Melanocyte of skin (primary cell): ENCODE measurements around the gene DTHD1. TPM values are rescaled to one million over a fixed set of nuclear protein-coding genes. Genes with fewer than 3 reads are reported as not detected.

ENCODE experiments used
- total RNA-seq, 2 donors: library from RNA; depleted of rRNA; stranded (reverse); fragments of >200 nt; gene quantifications; 2 replicates each; pipeline ENCODE4 v1.2.3, GENCODE V29; 2012

Gene DTHD1
- total RNA-seq = not detected

DNA sequence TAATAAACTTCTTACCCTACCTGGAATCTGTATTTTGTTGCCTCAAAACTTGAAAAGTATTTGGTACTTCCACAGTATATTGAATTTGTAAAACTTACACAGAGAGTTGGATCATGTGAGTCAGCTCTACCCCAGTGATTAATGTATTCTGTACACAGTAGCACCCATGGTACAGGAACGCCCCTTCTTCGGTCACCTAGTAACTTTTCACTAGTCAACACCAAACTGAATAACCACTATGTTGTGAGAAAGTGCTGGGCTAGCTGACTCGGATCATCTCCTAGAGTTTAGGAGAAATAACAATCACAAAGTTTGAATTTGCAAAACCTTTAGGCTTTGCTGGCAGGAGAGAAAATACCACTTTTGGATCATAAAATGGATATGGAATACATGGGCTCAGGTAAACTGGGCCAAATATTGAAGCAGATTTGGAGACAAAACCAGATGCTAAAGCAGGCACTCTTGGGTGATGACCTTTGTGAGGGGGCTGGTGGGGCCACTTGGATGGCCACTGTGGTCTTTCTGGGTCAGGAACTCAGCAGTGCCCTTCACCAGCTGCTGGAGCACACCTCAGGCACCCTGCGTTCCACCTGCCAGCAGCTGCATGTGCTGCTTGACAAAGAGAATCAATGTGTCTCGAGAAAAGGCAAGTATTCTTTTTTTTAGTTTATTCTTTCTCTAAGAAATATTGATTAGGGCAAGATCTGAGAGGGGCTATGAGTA lies at the start of gene DTHD1:
Gene DTHD1 (plus strand): TSS at position 233 of the 723 bp plus-strand sequence. CDS start 143 bp downstream, at position 376.

DNA sequence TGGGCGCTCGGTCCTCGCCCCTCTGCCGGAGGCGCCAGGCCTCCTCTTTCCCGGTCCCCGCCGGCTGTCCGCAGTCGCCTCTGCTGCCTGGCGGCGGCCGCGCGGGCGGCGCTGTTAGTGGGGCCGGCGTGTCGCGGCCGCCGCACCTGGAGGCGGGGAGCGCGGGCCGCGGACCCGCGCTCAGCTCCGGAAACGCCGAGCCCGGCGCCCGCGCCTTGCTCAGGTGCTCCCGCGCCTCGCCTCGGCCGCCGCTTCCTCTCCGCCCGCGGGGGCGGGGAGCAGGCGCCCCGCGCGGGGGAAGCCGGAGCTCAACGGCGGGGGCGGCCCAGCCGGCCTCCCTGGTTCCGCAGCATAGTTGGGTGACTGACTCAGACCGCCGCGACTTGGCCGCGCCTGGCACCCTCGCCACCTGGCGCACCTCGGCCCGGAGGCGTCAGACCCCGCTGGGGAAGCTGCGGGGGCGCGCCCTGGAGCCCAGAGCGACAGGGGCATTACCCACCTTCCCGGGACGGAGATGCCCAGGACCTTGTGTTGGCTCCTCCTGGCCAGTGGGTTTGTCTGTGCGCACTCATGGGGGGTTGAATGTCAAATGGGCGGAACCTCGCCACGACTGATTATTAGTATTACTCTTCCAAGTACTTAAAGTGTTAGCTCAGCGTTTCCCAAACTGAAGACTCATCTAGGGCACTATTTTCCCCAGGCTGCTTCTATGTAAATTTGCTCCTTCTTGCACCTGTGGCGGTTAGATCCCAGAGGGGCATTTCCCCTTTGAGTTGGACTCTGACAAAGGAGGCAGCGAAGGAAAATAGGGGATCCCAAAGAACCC lies 36.9 kb upstream of the DTHD1 start, which contains the start of gene ARAP2:
Gene ARAP2 (minus strand): TSS at position 258 of the 826 bp plus-strand sequence. CDS start 15,028 bp downstream, outside the sequence.

Other genes with a start within 250 kb of the DTHD1 start
- 10 to 100 TPM; 20.6 to 24.6 TPM for gene ARAP2, start 37.1 kb upstream of the DTHD1 start, total RNA-seq